Measurements from ENCODE around the gene TSPAN10.
"Not testable (repeated sequence)": the region's sequence is repeated elsewhere in the genome, so short reads cannot be mapped to it uniquely, and the experiment has no call there.

Gene TSPAN10

DNA sequence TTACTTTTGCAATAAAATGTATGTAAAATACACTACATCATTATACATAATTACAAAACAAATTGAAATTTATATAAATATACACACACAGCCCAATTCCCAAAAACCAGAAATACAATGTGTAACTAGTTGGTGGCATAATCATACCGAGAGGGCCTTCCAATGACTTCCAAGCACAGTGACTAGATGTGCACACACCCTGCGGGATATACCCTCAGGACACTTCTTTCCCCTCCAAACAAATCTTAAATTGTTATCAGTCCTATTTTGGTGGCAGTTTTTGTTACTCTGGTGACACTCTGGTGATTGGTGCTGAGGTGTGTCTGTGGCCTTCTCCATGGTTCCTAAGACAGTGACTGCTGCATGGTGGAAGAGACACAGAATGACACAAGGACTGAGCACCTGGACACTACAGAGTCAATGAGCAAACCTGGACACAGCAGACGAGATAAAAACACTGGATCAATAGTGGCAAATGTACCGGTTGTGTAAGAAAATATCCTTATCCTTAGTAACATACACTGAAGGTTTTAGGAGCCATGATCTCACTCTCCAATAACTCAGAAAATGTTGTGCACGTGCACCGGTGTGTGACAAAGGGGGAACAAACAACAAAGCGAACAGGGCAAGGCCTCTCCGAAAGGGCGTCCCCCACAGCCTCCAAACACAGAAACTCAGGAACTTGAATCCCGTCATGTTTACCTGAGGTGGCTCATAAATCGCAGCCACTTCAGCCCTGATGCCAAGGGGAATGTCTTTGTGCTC, 33.0 kb upstream of the TSPAN10 start:
- no peak for DNase-seq (ENCODE audit: low read depth, low spot score)
- H3K27ac ChIP-seq, result peak overlapping the region; percentile 26
- TF ChIP-seq FOXP2 (optimal IDR thresholded peaks at IDR 0.05; ENCODE audit: control extremely low read depth, extremely low read length, insufficient read depth) (no peak), POLR2AphosphoS5 (IDR thresholded peaks at IDR 0.05; ENCODE audit: borderline replicate concordance, low read depth, low read length) (no peak), EZH2 (IDR thresholded peaks at IDR 0.05) (no peak)
- no peaks in the 10 kb centered on the region for H3K9me3 ChIP-seq (ENCODE audit: low read depth, low read length)
- no peak overlapping the region for H3K4me3 ChIP-seq
- H3K9ac ChIP-seq (ENCODE audit: insufficient read length), result no peak overlapping the region
- H3K36me3 ChIP-seq (ENCODE audit: insufficient read depth, low read length), result peaks cover 82% of the 10 kb centered on the region

GRCh38 chr17:81607431-81607830, 29.6 kb upstream of the TSPAN10 start:
- Histone ChIP-seq H3K27ac (peak overlapping the region; percentile 13; the same call in 1 of the 2 replicates), H3K36me3 (ENCODE audit: insufficient read depth, low read length) (peaks cover 74% of the 10 kb centered on the region), H3K9ac (ENCODE audit: insufficient read length) (no peak overlapping the region), H3K9me3 (ENCODE audit: low read depth, low read length) (no peaks in the 10 kb centered on the region), H3K4me3 (no peak overlapping the region)
- no peak for DNase-seq (ENCODE audit: low read depth, low spot score)
- TF ChIP-seq FOXP2 (optimal IDR thresholded peaks at IDR 0.05; ENCODE audit: control extremely low read depth, extremely low read length, insufficient read depth) (no peak), POLR2AphosphoS5 (IDR thresholded peaks at IDR 0.05; ENCODE audit: borderline replicate concordance, low read depth, low read length) (no peak), EZH2 (IDR thresholded peaks at IDR 0.05) (no peak)

- TF ChIP-seq FOXP2 (optimal IDR thresholded peaks at IDR 0.05; ENCODE audit: control extremely low read depth, extremely low read length, insufficient read depth) (no peak), EZH2 (IDR thresholded peaks at IDR 0.05) (no peak), POLR2AphosphoS5 (IDR thresholded peaks at IDR 0.05; ENCODE audit: borderline replicate concordance, low read depth, low read length) (no peak)
- H3K4me3 ChIP-seq, result no peak overlapping the region
- no peak for DNase-seq (ENCODE audit: low read depth, low spot score)
- H3K36me3 ChIP-seq (ENCODE audit: insufficient read depth, low read length), result peaks cover 78% of the 10 kb centered on the region
- no peaks in the 10 kb centered on the region for H3K9me3 ChIP-seq (ENCODE audit: low read depth, low read length)
- peak overlapping the region; percentile 13; the same call in 1 of the 2 replicates for H3K27ac ChIP-seq
- no peak overlapping the region for H3K9ac ChIP-seq (ENCODE audit: insufficient read length)
These were observed 28.9 kb upstream of the TSPAN10 start for GRCh38 chr17:81608082-81608481.

- H3K4me3 ChIP-seq, result no peak overlapping the region
- H3K27ac ChIP-seq, result no peak overlapping the region
- no peaks in the 10 kb centered on the region for H3K9me3 ChIP-seq (ENCODE audit: low read depth, low read length)
- TF ChIP-seq FOXP2 (optimal IDR thresholded peaks at IDR 0.05; ENCODE audit: control extremely low read depth, extremely low read length, insufficient read depth) (no peak), POLR2AphosphoS5 (IDR thresholded peaks at IDR 0.05; ENCODE audit: borderline replicate concordance, low read depth, low read length) (no peak)
- peaks cover 80% of the 10 kb centered on the region for H3K36me3 ChIP-seq (ENCODE audit: insufficient read depth, low read length)
- no peak overlapping the region for H3K9ac ChIP-seq (ENCODE audit: insufficient read length)
- DNase-seq (ENCODE audit: low read depth, low spot score), result no peak
These were observed 28.4 kb upstream of the TSPAN10 start for GRCh38 chr17:81608605-81609004.

DNA sequence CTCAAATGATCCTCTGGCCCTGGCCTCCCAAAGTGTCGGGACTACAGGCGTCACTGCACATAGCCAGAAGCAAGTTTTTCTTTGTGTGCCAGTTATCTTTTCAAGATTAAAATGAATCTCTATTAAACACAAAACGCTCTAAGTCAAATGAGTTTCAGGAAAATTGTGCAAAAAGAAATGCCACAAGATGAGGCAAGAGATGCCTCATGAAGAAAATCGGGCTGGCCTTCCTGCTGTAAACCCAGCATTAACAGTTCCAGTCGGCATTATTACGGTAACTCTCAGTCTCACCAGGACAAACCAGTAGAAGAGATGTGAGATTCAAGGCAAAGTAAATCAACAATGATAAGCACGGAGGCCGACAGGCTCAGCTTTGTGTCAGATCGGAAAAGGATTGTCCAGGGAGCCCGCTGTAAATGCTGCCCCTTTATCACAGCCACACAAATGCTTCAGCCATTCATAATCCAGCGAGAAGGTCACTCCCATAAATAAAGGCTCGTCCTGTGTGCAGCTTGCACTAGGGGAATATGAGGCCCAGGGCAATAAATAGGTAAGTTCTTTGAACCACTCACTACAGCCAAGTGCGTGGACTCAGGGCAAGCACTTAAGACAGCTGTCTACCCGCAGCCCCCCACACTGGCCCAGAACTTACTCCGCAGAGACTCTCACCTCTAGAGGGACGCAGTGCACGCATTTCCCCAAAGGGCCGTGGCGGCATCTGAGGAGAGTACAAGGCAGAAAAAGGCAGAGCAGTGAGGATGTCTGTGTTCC, 27.3 kb upstream of the TSPAN10 start:
- Histone ChIP-seq H3K9me3 (ENCODE audit: low read depth, low read length) (no peaks in the 10 kb centered on the region), H3K4me3 (no peak overlapping the region), H3K36me3 (ENCODE audit: insufficient read depth, low read length) (peaks cover 80% of the 10 kb centered on the region), H3K9ac (ENCODE audit: insufficient read length) (no peak overlapping the region), H3K27ac (no peak overlapping the region)
- TF ChIP-seq FOXP2 (optimal IDR thresholded peaks at IDR 0.05; ENCODE audit: control extremely low read depth, extremely low read length, insufficient read depth), result no peak
- no peak for DNase-seq (ENCODE audit: low read depth, low spot score)

- Histone ChIP-seq H3K4me3 (no peak overlapping the region), H3K9ac (ENCODE audit: insufficient read length) (no peak overlapping the region), H3K9me3 (ENCODE audit: low read depth, low read length) (no peaks in the 10 kb centered on the region), H3K36me3 (ENCODE audit: insufficient read depth, low read length) (peaks cover 83% of the 10 kb centered on the region), H3K27ac (no peak overlapping the region)
- TF ChIP-seq POLR2AphosphoS5 (IDR thresholded peaks at IDR 0.05; ENCODE audit: borderline replicate concordance, low read depth, low read length) (no peak), EZH2 (IDR thresholded peaks at IDR 0.05) (no peak), FOXP2 (optimal IDR thresholded peaks at IDR 0.05; ENCODE audit: control extremely low read depth, extremely low read length, insufficient read depth) (no peak)
- no peak for DNase-seq (ENCODE audit: low read depth, low spot score)
These were observed 24.6 kb upstream of the TSPAN10 start for GRCh38 chr17:81612172-81612970.

GRCh38 chr17:81615401-81615930, 21.5 kb upstream of the TSPAN10 start:
- Histone ChIP-seq H3K9me3 (ENCODE audit: low read depth, low read length) (no peaks in the 10 kb centered on the region), H3K36me3 (ENCODE audit: insufficient read depth, low read length) (peaks cover 63% of the 10 kb centered on the region), H3K9ac (ENCODE audit: insufficient read length) (no peak overlapping the region), H3K27ac (peak overlapping the region; percentile 46; the same call in 1 of the 2 replicates), H3K4me3 (no peak overlapping the region)
- no peak for DNase-seq (ENCODE audit: low read depth, low spot score)
- TF ChIP-seq POLR2AphosphoS5 (IDR thresholded peaks at IDR 0.05; ENCODE audit: borderline replicate concordance, low read depth, low read length) (no peak), EZH2 (IDR thresholded peaks at IDR 0.05) (no peak), FOXP2 (optimal IDR thresholded peaks at IDR 0.05; ENCODE audit: control extremely low read depth, extremely low read length, insufficient read depth) (no peak)

- no peaks in the 10 kb centered on the region for H3K9me3 ChIP-seq (ENCODE audit: low read depth, low read length)
- TF ChIP-seq FOXP2 (optimal IDR thresholded peaks at IDR 0.05; ENCODE audit: control extremely low read depth, extremely low read length, insufficient read depth) (no peak), POLR2AphosphoS5 (IDR thresholded peaks at IDR 0.05; ENCODE audit: borderline replicate concordance, low read depth, low read length) (no peak), EZH2 (IDR thresholded peaks at IDR 0.05) (no peak)
- no peak overlapping the region for H3K4me3 ChIP-seq
- H3K27ac ChIP-seq, result no peak overlapping the region
- DNase-seq (ENCODE audit: low read depth, low spot score), result no peak
- H3K36me3 ChIP-seq (ENCODE audit: insufficient read depth, low read length), result peaks cover 75% of the 10 kb centered on the region
- no peak overlapping the region for H3K9ac ChIP-seq (ENCODE audit: insufficient read length)
These were observed 20.1 kb upstream of the TSPAN10 start for GRCh38 chr17:81616877-81617276.

GRCh38 chr17:81618307-81618706, 18.7 kb upstream of the TSPAN10 start:
- H3K9ac ChIP-seq (ENCODE audit: insufficient read length); H3K4me3 ChIP-seq; H3K27ac ChIP-seq; H3K9me3 ChIP-seq (ENCODE audit: low read depth, low read length); DNase-seq (ENCODE audit: low read depth, low spot score): not testable (repeated sequence)
- H3K36me3 ChIP-seq (ENCODE audit: insufficient read depth, low read length), result peaks cover 73% of the 10 kb centered on the region

Data from SK-N-MC (cell line).